Fibroblast of gingiva (primary cell): ENCODE data around the gene IFNL2.
"Not testable (repeated sequence)": the region's sequence is repeated elsewhere in the genome, so short reads cannot be mapped to it uniquely, and the experiment has no call there.

Experiments used
- DNase-seq: peaks from one replicate; pipeline ENCODE4 v3.0.0-alpha.2; 2011; ENCODE audit warnings: low read depth

The IFNL2 gene

GRCh38 chr19:39297931-39298634 lies 29.9 kb downstream of the IFNL2 start:
- DNase-seq: no peak

- no peak for DNase-seq
Observed at GRCh38 chr19:39299404-39299803, 31.2 kb downstream of the IFNL2 start.

- DNase-seq: no peak
Observed at GRCh38 chr19:39299832-39300231, 31.6 kb downstream of the IFNL2 start.

GRCh38 chr19:39301021-39301420 lies 32.8 kb downstream of the IFNL2 start:
- DNase-seq: no peak

GRCh38 chr19:39301562-39301961 lies 33.4 kb downstream of the IFNL2 start:
- DNase-seq: no peak

- no peak for DNase-seq
Observed at GRCh38 chr19:39303373-39304184, 35.4 kb downstream of the IFNL2 start.

GRCh38 chr19:39304185-39304513 lies 36.0 kb downstream of the IFNL2 start:
- no peak for DNase-seq

- no peak for DNase-seq
Observed at GRCh38 chr19:39304701-39305571, 36.7 kb downstream of the IFNL2 start.

- no peak for DNase-seq
Observed at GRCh38 chr19:39306075-39306474, 37.9 kb downstream of the IFNL2 start.

- no peak for DNase-seq
Observed at GRCh38 chr19:39307046-39307821, 39.0 kb downstream of the IFNL2 start.

GRCh38 chr19:39307822-39308530 lies 39.8 kb downstream of the IFNL2 start:
- DNase-seq: no peak

- DNase-seq: no peak
Observed at GRCh38 chr19:39308531-39309304, 40.5 kb downstream of the IFNL2 start.

- DNase-seq: not testable (repeated sequence)
Observed at GRCh38 chr19:39309305-39309670, 41.1 kb downstream of the IFNL2 start.

- no peak for DNase-seq
Observed at GRCh38 chr19:39310558-39311311, 42.5 kb downstream of the IFNL2 start.

GRCh38 chr19:39314016-39314728 lies 46.0 kb downstream of the IFNL2 start:
- DNase-seq: no peak

- no peak for DNase-seq
Observed at GRCh38 chr19:39315933-39316332, 47.7 kb downstream of the IFNL2 start.

GRCh38 chr19:39316627-39317321 lies 48.6 kb downstream of the IFNL2 start:
- DNase-seq: no peak

- DNase-seq: no peak
Observed at GRCh38 chr19:39317476-39317875, 49.3 kb downstream of the IFNL2 start.
